ENCODE data around the gene ARHGEF12. TPM values are rescaled to one million over a fixed set of nuclear protein-coding genes. Genes with fewer than 3 reads are reported as not detected.

Gene ARHGEF12
- 10 to 100 TPM; 15.1 to 56.5 (median 22.2) TPM for polyA plus RNA-seq
- long read RNA-seq, donor 1: 0 reads
- long read RNA-seq, donor 2, partial matches to known transcripts: 0 of 1 reads
- long read RNA-seq, donor 2, other reads (novel, unspliced or antisense): 0 of 1 reads
- long read RNA-seq, donor 3, partial matches to known transcripts: 0 of 1 reads
- long read RNA-seq, donor 3, other reads (novel, unspliced or antisense): 0 of 1 reads
- long read RNA-seq, donor 4: 0 reads
- long read RNA-seq, donor 5: 0 reads
- long read RNA-seq, donor 6, partial matches to known transcripts: 5 of 5 reads
- long read RNA-seq, donor 6, other reads (novel, unspliced or antisense): 0 of 5 reads
- long read RNA-seq, donor 7: 0 reads
- long read RNA-seq, donor 8: 0 reads
- long read RNA-seq, donor 9: 0 reads
- long read RNA-seq, donor 10: 0 reads

DNA sequence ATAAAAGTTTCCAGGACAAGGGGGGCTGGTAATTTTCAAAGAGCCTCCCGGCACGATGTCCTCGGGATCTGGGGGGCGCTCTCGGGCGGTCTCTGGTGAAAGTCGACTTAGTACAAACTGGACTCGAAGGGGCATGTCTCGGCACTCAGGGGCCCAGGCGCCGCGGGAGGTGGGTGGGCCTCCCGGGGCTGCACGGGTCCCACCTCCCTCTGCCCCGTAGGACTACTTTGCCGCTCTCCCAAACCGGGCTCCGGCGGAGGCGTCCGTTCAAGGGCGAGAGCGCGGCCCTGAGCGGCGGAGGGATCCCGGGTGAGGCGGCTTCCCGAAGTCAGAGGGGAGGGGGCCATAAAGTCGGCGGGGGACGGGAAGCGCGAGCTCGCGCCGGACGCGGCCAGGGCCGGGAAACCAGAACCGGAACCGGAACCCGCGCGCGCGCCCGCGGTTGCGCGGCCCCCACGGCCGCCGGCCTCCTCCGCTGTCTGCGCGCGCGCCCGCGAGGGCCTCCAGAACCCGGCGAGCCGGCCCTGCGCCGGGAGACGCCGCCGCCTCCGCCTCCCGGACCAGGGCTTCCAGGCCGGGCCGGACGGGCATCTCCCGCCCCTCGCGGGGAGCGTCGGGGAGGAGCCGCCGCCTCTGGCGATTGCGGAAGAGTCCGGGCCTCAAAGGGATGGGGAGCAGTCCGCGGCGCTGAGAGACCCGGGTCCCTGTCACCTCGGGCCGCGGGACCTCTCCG is at the start of gene ARHGEF12:
TSS of gene ARHGEF12 (plus strand) at position 506 of the 733 bp plus-strand sequence. CDS start 831 bp downstream, outside the sequence.
- FAIRE-seq: no peak
- Histone ChIP-seq H3K27me3 (ENCODE audit: control insufficient read depth in 3 of 3, insufficient read depth in 3 of 3, low read length in 3 of 3) (no peaks in the 10 kb centered on the region), H3K9me3 (ENCODE audit: control insufficient read depth in 2 of 2, insufficient read depth in 1 of 2, low read depth in 1 of 2, low read length in 1 of 2) (no peaks in the 10 kb centered on the region), H3K27ac (ENCODE audit: low read depth in 1 of 3, low read length in 2 of 3) (peak within 1 kb of the TSS; percentile 90 to 96 (median 93)), H3K36me3 (ENCODE audit: control insufficient read depth in 3 of 3, insufficient read depth in 2 of 3, low read depth in 1 of 3, low read length in 3 of 3) (no peaks in the 10 kb centered on the region), H3K4me1 (ENCODE audit: control insufficient read depth in 3 of 3, insufficient read depth in 2 of 3, low read depth in 1 of 3, low read length in 2 of 3) (peaks cover 0 to 26% (median 6%) of the 10 kb centered on the region in 3 donors), H3K4me3 (ENCODE audit: low read depth in 1 of 3, low read length in 3 of 3) (peak within 1 kb of the TSS; percentile 55 to 97 (median 75))
- 0% methylated on average over 40 to 92 of the region's 92 CpGs for WGBS, 3 donors
- DNase-seq: peak; percentile 93 to 99

- WGBS, 3 donors: 81 to 92% (median 89%) methylated on average over 2 of the region's 2 CpGs
- FAIRE-seq (no peak), DNase-seq (no peak)
- Histone ChIP-seq H3K36me3 (ENCODE audit: control insufficient read depth in 3 of 3, insufficient read depth in 2 of 3, low read depth in 1 of 3, low read length in 3 of 3) (no peaks in the 10 kb centered on the region), H3K4me1 (ENCODE audit: control insufficient read depth in 3 of 3, insufficient read depth in 2 of 3, low read depth in 1 of 3, low read length in 2 of 3) (peaks cover 0 to 1% (median 0%) of the 10 kb centered on the region in 3 donors), H3K27me3 (ENCODE audit: control insufficient read depth in 3 of 3, insufficient read depth in 3 of 3, low read length in 3 of 3) (no peaks in the 10 kb centered on the region), H3K4me3 (ENCODE audit: low read depth in 1 of 3, low read length in 3 of 3) (no peak overlapping the region), H3K27ac (ENCODE audit: low read depth in 1 of 3, low read length in 2 of 3) (no peak overlapping the region), H3K9me3 (ENCODE audit: control insufficient read depth in 2 of 2, insufficient read depth in 1 of 2, low read depth in 1 of 2, low read length in 1 of 2) (no peaks in the 10 kb centered on the region)
Observed at GRCh38 chr11:120288021-120288420, 48.2 kb upstream of the ARHGEF12 start.

DNA sequence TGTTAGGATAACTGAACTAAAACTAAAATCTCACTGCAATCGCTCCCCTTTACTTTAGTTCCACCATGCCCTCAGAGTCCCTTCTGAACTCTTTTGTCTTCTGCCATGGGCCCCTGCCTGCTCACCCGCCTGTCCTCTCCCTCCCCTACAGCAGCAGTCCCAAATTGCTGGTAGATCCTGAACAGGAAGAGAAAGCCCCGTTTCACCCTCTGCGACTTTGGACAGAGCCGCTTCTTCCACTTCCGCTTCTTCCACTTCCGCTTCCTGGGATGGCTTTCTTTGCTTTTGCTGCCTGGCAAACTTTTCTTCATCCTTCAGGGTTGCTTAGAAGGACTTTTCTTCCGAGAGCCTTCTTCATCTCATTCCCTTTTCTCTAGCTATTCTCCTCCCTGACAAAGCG is 46.8 kb upstream of the ARHGEF12 start:
- DNase-seq (no peak), FAIRE-seq (no peak)
- H3K4me1 ChIP-seq (ENCODE audit: control insufficient read depth in 3 of 3, insufficient read depth in 2 of 3, low read depth in 1 of 3, low read length in 2 of 3): peaks cover 0 to 5% (median 1%) of the 10 kb centered on the region in 3 donors
- H3K27ac ChIP-seq (ENCODE audit: low read depth in 1 of 3, low read length in 2 of 3): no peak overlapping the region
- H3K27me3 ChIP-seq (ENCODE audit: control insufficient read depth in 3 of 3, insufficient read depth in 3 of 3, low read length in 3 of 3): no peaks in the 10 kb centered on the region
- H3K9me3 ChIP-seq (ENCODE audit: control insufficient read depth in 2 of 2, insufficient read depth in 1 of 2, low read depth in 1 of 2, low read length in 1 of 2): no peaks in the 10 kb centered on the region
- no peak overlapping the region for H3K4me3 ChIP-seq (ENCODE audit: low read depth in 1 of 3, low read length in 3 of 3)
- WGBS, 3 donors: 75 to 83% (median 78%) methylated on average over 9 of the region's 9 CpGs
- H3K36me3 ChIP-seq (ENCODE audit: control insufficient read depth in 3 of 3, insufficient read depth in 2 of 3, low read depth in 1 of 3, low read length in 3 of 3): no peaks in the 10 kb centered on the region

- 8 to 36% (median 24%) methylated on average over 3 of the region's 3 CpGs for WGBS, 3 donors
- H3K4me3 ChIP-seq (ENCODE audit: low read depth in 1 of 3, low read length in 3 of 3): no peak overlapping the region
- FAIRE-seq: no peak
Observed at GRCh38 chr11:120290956-120291355, 45.3 kb upstream of the ARHGEF12 start.

DNA sequence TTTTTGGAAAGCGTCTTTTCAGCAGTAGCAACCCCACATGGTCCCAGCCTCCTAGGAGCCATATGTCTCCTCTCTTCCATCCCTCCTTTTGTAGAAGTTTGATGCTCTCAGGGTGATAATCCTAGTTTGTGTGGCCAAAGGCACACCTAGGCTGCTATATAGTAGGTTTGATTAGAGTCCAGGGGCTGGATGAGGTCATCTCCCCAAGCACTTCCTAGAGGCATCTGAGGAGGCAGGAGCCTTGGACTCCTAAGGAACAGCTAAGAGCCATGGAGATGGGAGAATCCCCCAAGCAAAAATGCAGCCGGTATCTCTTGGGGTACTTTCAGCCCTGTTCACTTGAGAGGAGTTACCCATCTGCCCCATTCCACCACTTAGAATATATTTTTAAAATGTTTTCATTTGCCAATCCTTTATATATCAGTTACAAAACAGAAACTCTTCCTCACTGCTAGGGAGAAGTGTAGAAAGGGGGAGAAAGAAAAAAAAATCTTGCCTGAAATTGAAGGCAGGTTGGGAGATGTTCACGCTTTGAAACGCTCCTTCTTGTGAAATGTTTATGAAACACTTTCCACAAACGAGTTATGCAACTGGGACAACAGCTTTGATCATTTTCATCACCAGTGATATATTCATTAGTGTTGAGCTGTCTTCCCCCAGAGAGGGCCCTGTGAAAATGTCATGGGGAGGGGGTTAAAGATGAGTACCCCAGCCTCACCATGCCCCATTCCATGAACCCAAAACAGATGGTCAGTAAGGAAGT is 43.0 kb upstream of the ARHGEF12 start:
- Histone ChIP-seq H3K36me3 (ENCODE audit: control insufficient read depth in 3 of 3, insufficient read depth in 2 of 3, low read depth in 1 of 3, low read length in 3 of 3) (no peaks in the 10 kb centered on the region), H3K27ac (ENCODE audit: low read depth in 1 of 3, low read length in 2 of 3) (no peak overlapping the region), H3K4me1 (ENCODE audit: control insufficient read depth in 3 of 3, insufficient read depth in 2 of 3, low read depth in 1 of 3, low read length in 2 of 3) (peaks cover 1 to 14% (median 5%) of the 10 kb centered on the region in 3 donors), H3K4me3 (ENCODE audit: low read depth in 1 of 3, low read length in 3 of 3) (no peak overlapping the region), H3K27me3 (ENCODE audit: control insufficient read depth in 3 of 3, insufficient read depth in 3 of 3, low read length in 3 of 3) (no peaks in the 10 kb centered on the region), H3K9me3 (ENCODE audit: control insufficient read depth in 2 of 2, insufficient read depth in 1 of 2, low read depth in 1 of 2, low read length in 1 of 2) (no peaks in the 10 kb centered on the region)
- WGBS, 3 donors: 43 to 67% (median 54%) methylated on average over 5 of the region's 5 CpGs
- FAIRE-seq: no peak
- DNase-seq: peak in 1 of 2 donors; percentile 75

More at GRCh38 chr11:120290956-120291355, 45.3 kb upstream of the ARHGEF12 start:
- Histone ChIP-seq H3K27me3 (ENCODE audit: control insufficient read depth in 3 of 3, insufficient read depth in 3 of 3, low read length in 3 of 3) (no peaks in the 10 kb centered on the region), H3K27ac (ENCODE audit: low read depth in 1 of 3, low read length in 2 of 3) (peak overlapping the region in 1 of 3 donors; percentile 38), H3K9me3 (ENCODE audit: control insufficient read depth in 2 of 2, insufficient read depth in 1 of 2, low read depth in 1 of 2, low read length in 1 of 2) (no peaks in the 10 kb centered on the region), H3K4me1 (ENCODE audit: control insufficient read depth in 3 of 3, insufficient read depth in 2 of 3, low read depth in 1 of 3, low read length in 2 of 3) (peaks cover 1 to 14% (median 5%) of the 10 kb centered on the region in 3 donors), H3K36me3 (ENCODE audit: control insufficient read depth in 3 of 3, insufficient read depth in 2 of 3, low read depth in 1 of 3, low read length in 3 of 3) (no peaks in the 10 kb centered on the region)
- peak; percentile 54 to 91 for DNase-seq

- FAIRE-seq (no peak), DNase-seq (no peak)
- Histone ChIP-seq H3K27ac (ENCODE audit: low read depth in 1 of 3, low read length in 2 of 3) (peak overlapping the region in 1 of 3 donors; percentile 9), H3K9me3 (ENCODE audit: control insufficient read depth in 2 of 2, insufficient read depth in 1 of 2, low read depth in 1 of 2, low read length in 1 of 2) (no peaks in the 10 kb centered on the region), H3K4me3 (ENCODE audit: low read depth in 1 of 3, low read length in 3 of 3) (no peak overlapping the region), H3K36me3 (ENCODE audit: control insufficient read depth in 3 of 3, insufficient read depth in 2 of 3, low read depth in 1 of 3, low read length in 3 of 3) (no peaks in the 10 kb centered on the region), H3K27me3 (ENCODE audit: control insufficient read depth in 3 of 3, insufficient read depth in 3 of 3, low read length in 3 of 3) (no peaks in the 10 kb centered on the region), H3K4me1 (ENCODE audit: control insufficient read depth in 3 of 3, insufficient read depth in 2 of 3, low read depth in 1 of 3, low read length in 2 of 3) (peaks cover 1 to 14% (median 5%) of the 10 kb centered on the region in 3 donors)
- WGBS, 3 donors: 49 to 70% (median 60%) methylated on average over 5 of the region's 5 CpGs
Observed at GRCh38 chr11:120294096-120294495, 42.1 kb upstream of the ARHGEF12 start.

DNA sequence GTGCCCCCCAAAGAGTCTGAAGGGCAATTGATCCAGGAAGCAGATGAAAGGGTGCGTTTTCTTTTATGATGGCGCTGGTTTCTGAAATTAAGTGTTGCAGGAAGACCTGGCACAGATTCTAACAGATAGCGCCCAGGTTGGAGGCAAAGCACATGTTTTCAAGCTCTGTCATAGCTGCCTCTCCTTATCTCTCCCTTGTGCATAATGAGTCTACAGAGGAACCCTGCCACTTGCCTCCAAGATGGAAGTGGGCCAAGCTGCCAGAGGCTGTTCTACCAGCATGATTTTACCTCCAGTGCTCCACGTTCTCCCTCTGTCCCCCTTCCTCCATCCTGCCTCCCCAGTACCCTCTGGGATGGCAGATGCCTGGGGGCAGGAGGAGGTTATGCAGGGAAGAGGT is 41.1 kb upstream of the ARHGEF12 start:
- DNase-seq: peak; percentile 61 to 92
- no peaks in the 10 kb centered on the region for H3K27me3 ChIP-seq (ENCODE audit: control insufficient read depth in 3 of 3, insufficient read depth in 3 of 3, low read length in 3 of 3)
- no peak for FAIRE-seq
- H3K36me3 ChIP-seq (ENCODE audit: control insufficient read depth in 3 of 3, insufficient read depth in 2 of 3, low read depth in 1 of 3, low read length in 3 of 3): no peaks in the 10 kb centered on the region
- WGBS, 3 donors: 9 to 40% (median 34%) methylated on average over 4 of the region's 4 CpGs
- H3K4me1 ChIP-seq (ENCODE audit: control insufficient read depth in 3 of 3, insufficient read depth in 2 of 3, low read depth in 1 of 3, low read length in 2 of 3): peaks cover 1 to 18% (median 5%) of the 10 kb centered on the region in 3 donors
- H3K27ac ChIP-seq (ENCODE audit: low read depth in 1 of 3, low read length in 2 of 3): peak overlapping the region in 1 of 3 donors; percentile 29
- no peaks in the 10 kb centered on the region for H3K9me3 ChIP-seq (ENCODE audit: control insufficient read depth in 2 of 2, insufficient read depth in 1 of 2, low read depth in 1 of 2, low read length in 1 of 2)
- no peak overlapping the region for H3K4me3 ChIP-seq (ENCODE audit: low read depth in 1 of 3, low read length in 3 of 3)

- Histone ChIP-seq H3K36me3 (ENCODE audit: control insufficient read depth in 3 of 3, insufficient read depth in 2 of 3, low read depth in 1 of 3, low read length in 3 of 3) (no peaks in the 10 kb centered on the region), H3K9me3 (ENCODE audit: control insufficient read depth in 2 of 2, insufficient read depth in 1 of 2, low read depth in 1 of 2, low read length in 1 of 2) (no peaks in the 10 kb centered on the region), H3K4me3 (ENCODE audit: low read depth in 1 of 3, low read length in 3 of 3) (no peak overlapping the region), H3K4me1 (ENCODE audit: control insufficient read depth in 3 of 3, insufficient read depth in 2 of 3, low read depth in 1 of 3, low read length in 2 of 3) (peaks cover 0 to 18% (median 5%) of the 10 kb centered on the region in 3 donors), H3K27ac (ENCODE audit: low read depth in 1 of 3, low read length in 2 of 3) (no peak overlapping the region), H3K27me3 (ENCODE audit: control insufficient read depth in 3 of 3, insufficient read depth in 3 of 3, low read length in 3 of 3) (no peaks in the 10 kb centered on the region)
- FAIRE-seq (no peak), DNase-seq (no peak)
- WGBS, 3 donors: 96 to 98% (median 96%) methylated on average over 5 of the region's 5 CpGs
Observed at GRCh38 chr11:120296554-120296953, 39.7 kb upstream of the ARHGEF12 start.

Data from small intestine (tissue), 16 donors.